AG09319 (cell line): ENCODE measurements around the gene HPS4.

Experiments
- DNase-seq: peaks from one replicate; pipeline ENCODE4 v3.0.0-alpha.2; 2010; ENCODE audit warnings: low read depth; ENCODE audit errors: extremely low read depth
- CTCF ChIP-seq: IDR thresholded peaks from 2 replicates; pipeline ENCODE4 v1.5.1; 2011; ENCODE audit warnings: low read depth, mild to moderate bottlenecking, inconsistent platforms, low read length, moderate library complexity

HPS4 gene

DNA sequence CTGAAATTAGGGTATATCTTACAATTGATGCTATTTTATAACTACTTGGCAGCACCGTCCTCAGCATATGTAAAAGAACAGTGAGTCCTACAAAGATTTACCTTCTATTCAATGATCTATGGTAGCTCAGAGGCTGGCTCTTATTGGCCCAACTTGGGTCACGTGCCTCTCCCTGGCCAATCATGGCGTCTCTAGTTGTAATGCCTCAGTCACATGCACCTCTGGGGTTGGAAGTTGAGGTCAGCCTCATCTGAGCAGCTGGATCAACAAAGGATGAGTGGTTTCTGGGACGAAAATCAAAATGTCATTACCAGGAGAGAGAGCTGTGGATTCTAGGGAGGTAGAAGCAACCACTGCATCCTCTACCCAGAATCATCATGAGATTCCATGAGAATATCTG lies 77.5 kb downstream of the HPS4 start:
- no peak for DNase-seq
- no peak for TF ChIP-seq CTCF

- no peak for DNase-seq
Observed at GRCh38 chr22:26404851-26405421, 78.6 kb downstream of the HPS4 start.

DNA sequence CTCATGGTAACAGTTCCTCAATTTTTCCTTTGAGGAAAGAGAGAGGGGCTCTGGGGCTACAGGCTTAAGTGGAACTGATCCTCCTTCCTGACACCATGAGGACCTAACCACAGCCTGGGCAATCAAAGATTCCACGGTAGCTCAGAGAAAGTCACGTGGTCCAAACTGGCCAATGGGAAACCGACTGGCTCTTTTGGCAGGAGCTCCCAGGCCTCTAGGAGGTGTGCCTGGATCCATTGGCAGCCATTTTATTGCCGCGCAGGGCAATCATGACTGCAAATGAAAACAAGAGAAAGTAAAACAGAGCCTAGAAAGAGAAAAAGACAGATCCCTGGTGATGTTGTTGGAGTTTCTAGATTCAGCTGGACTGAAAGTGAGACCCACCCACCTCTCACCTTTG lies 81.9 kb downstream of the HPS4 start:
- no peak for DNase-seq
- no peak for TF ChIP-seq CTCF

More at GRCh38 chr22:26404851-26405421, 78.6 kb downstream of the HPS4 start:
- no peak for TF ChIP-seq CTCF
